Esophagus muscularis mucosa (tissue), 4 donors: ENCODE results near the gene ACP4. TPM values are rescaled to one million over a fixed set of nuclear protein-coding genes. Genes with fewer than 3 reads are reported as not detected.
"Not testable (repeated sequence)": the region's sequence is repeated elsewhere in the genome, so short reads cannot be mapped to it uniquely, and the experiment has no call there.

Source experiments
- DNase-seq: peaks from one replicate; pipeline ENCODE4 v3.0.0-alpha.2; 2017; ENCODE audit errors: extremely low spot score
- H3K27ac ChIP-seq, 4 donors: fragments of 200-600 bp; sonication (generic); replicated peaks in 1 of 4; 1 replicate in 3 of 4; 2 replicates in 1 of 4; pipeline ENCODE4 v1.5.1; 2016 to 2019; ENCODE audit warnings: mild to moderate bottlenecking in 1 of 4
- H3K27me3 ChIP-seq, 4 donors: fragments of 200-600 bp; sonication (generic); one replicate each; pipeline versions ENCODE4 v1.5.1 to v1.6.0; 2016 to 2019
- H3K36me3 ChIP-seq, 4 donors: fragments of 200-600 bp; sonication (generic); one replicate each; pipeline ENCODE4 v1.5.1; 2016 to 2019
- H3K4me1 ChIP-seq, 4 donors: fragments of 200-600 bp; sonication (generic); one replicate each; pipeline ENCODE4 v1.5.1; 2016 to 2019
- H3K4me3 ChIP-seq, 4 donors: fragments of 200-600 bp; sonication (generic); 1 replicate in 2 of 4; 2 replicates in 2 of 4; pipeline ENCODE4 v1.5.1; 2016 to 2019; ENCODE audit warnings: mild to moderate bottlenecking in 4 of 4, moderate library complexity in 1 of 4
- H3K9me3 ChIP-seq, 4 donors: fragments of 200-600 bp; sonication (generic); 1 replicate in 3 of 4; 2 replicates in 1 of 4; pipeline ENCODE4 v1.5.1; 2016 to 2019
- CTCF ChIP-seq, 3 experiments: fragments of 200-600 bp in 2 of 3; fragments of 450-650 bp in 1 of 3; sonication (generic) in 2 of 3; IDR thresholded peaks; one replicate each; pipeline ENCODE4 v1.5.1; 2017 to 2019; ENCODE audit warnings: antibody characterized with exemption in 3 of 3, mild to moderate bottlenecking in 2 of 3, moderate library complexity in 1 of 3
- EP300 ChIP-seq: sonication (generic); formaldehyde crosslinking; IDR thresholded peaks from one replicate; pipeline ENCODE4 v1.6.1; 2017; ENCODE audit warnings: antibody characterized with exemption
- POLR2A ChIP-seq: fragments of 450-650 bp; IDR thresholded peaks from one replicate; pipeline ENCODE4 v1.6.1; 2017; ENCODE audit warnings: antibody characterized with exemption, moderate library complexity, mild to moderate bottlenecking, low read depth
- POLR2AphosphoS5 ChIP-seq, 2 donors: sonication (generic); formaldehyde crosslinking; IDR thresholded peaks; one replicate each; pipeline ENCODE4 v1.6.1; 2017; ENCODE audit warnings: antibody characterized with exemption in 2 of 2
- WGBS: methylation state at CpG from one replicate; pipeline ENCODE4 v1.1.5; 2018; 5-methylcytosine and 5-hydroxymethylcytosine counted together
- intact Hi-C: fragments of 100-400 bp; cut with DNase I; formaldehyde crosslinking; loops from one replicate; pipeline ENCODE4 v1.15.1; 2023
- total RNA-seq, 4 donors: library from RNA; depleted of rRNA; stranded (reverse); fragments of >200 nt; gene quantifications; one replicate each; pipeline versions ENCODE4 v1.1.0 to v1.2.1, GENCODE V29; 2016

ACP4 gene
- not detected for total RNA-seq

GRCh38 chr19:50790396-50790795, at the start of gene ACP4:
Gene ACP4, plus strand, starts transcription at chr19:50790415. Its CDS starts 0 bp downstream, at chr19:50790415.
- H3K36me3 ChIP-seq, result peaks cover 0 to under 1% (median 0%) of the 10 kb centered on the region in 4 donors
- TF ChIP-seq POLR2A (no peak), EP300 (no peak), POLR2AphosphoS5 (IDR thresholded peaks at IDR 0.05) (no peak), CTCF (IDR thresholded peaks at IDR 0.05) (no peak)
- intact Hi-C loops, result no loop called here
- no peaks in the 10 kb centered on the region for H3K9me3 ChIP-seq
- H3K27me3 ChIP-seq, result peaks cover 0 to 68% (median 0%) of the 10 kb centered on the region in 4 donors
- H3K4me1 ChIP-seq, result no peaks in the 10 kb centered on the region
- no peak within 1 kb of the TSS for H3K27ac ChIP-seq
- no peak within 1 kb of the TSS for H3K4me3 ChIP-seq
- no CpG with 5 or more reads among the region's 15 CpGs for WGBS
- no peak for DNase-seq

- no peak for DNase-seq
- no peaks in the 10 kb centered on the region for H3K4me1 ChIP-seq
- H3K36me3 ChIP-seq, result no peaks in the 10 kb centered on the region
- intact Hi-C loops, result no loop called here
- no peak overlapping the region for H3K27ac ChIP-seq
- TF ChIP-seq POLR2A, result no peak
- TF ChIP-seq CTCF (IDR thresholded peaks at IDR 0.05), result no peak
- no peak for TF ChIP-seq POLR2AphosphoS5 (IDR thresholded peaks at IDR 0.05)
- peaks cover 0 to 82% (median 6%) of the 10 kb centered on the region in 4 donors for H3K27me3 ChIP-seq
- no peaks in the 10 kb centered on the region for H3K9me3 ChIP-seq
- WGBS, result 71% methylated on average over 18 of the region's 18 CpGs
- H3K4me3 ChIP-seq, result no peak overlapping the region
Observed at GRCh38 chr19:50741179-50741933, 48.9 kb upstream of the ACP4 start.

GRCh38 chr19:50743537-50743936, 46.7 kb upstream of the ACP4 start:
- peaks cover 0 to 77% (median 7%) of the 10 kb centered on the region in 4 donors for H3K27me3 ChIP-seq
- H3K4me1 ChIP-seq, result no peaks in the 10 kb centered on the region
- no peaks in the 10 kb centered on the region for H3K9me3 ChIP-seq
- TF ChIP-seq EP300 (no peak), POLR2AphosphoS5 (IDR thresholded peaks at IDR 0.05) (no peak), POLR2A (no peak), CTCF (IDR thresholded peaks at IDR 0.05) (no peak)
- WGBS, result 87% methylated on average over 6 of the region's 6 CpGs
- no peak overlapping the region for H3K4me3 ChIP-seq
- no peak overlapping the region for H3K27ac ChIP-seq
- intact Hi-C loops, result no loop called here
- H3K36me3 ChIP-seq, result no peaks in the 10 kb centered on the region
- no peak for DNase-seq

- TF ChIP-seq POLR2A, result no peak
- TF ChIP-seq EP300, result no peak
- TF ChIP-seq POLR2AphosphoS5 (IDR thresholded peaks at IDR 0.05), result no peak
- no peak for TF ChIP-seq CTCF (IDR thresholded peaks at IDR 0.05)
- 77% methylated on average over 10 of the region's 10 CpGs for WGBS
Observed at GRCh38 chr19:50745221-50745620, 45.0 kb upstream of the ACP4 start.

GRCh38 chr19:50747141-50747540, 43.1 kb upstream of the ACP4 start:
- DNase-seq, H3K27ac ChIP-seq, H3K36me3 ChIP-seq, H3K4me3 ChIP-seq, intact Hi-C loops, H3K4me1 ChIP-seq, H3K9me3 ChIP-seq: not testable (repeated sequence)
- WGBS, result 92% methylated on average over 14 of the region's 14 CpGs
- H3K27me3 ChIP-seq, result peaks cover 0 to 67% (median 1%) of the 10 kb centered on the region in 4 donors

More at GRCh38 chr19:50745221-50745620, 45.0 kb upstream of the ACP4 start:
- no peaks in the 10 kb centered on the region for H3K36me3 ChIP-seq
- intact Hi-C loops, result no loop called here
- H3K4me3 ChIP-seq, result no peak overlapping the region
- no peak overlapping the region for H3K27ac ChIP-seq
- H3K27me3 ChIP-seq, result peaks cover 0 to 77% (median 4%) of the 10 kb centered on the region in 4 donors
- H3K9me3 ChIP-seq, result no peaks in the 10 kb centered on the region
- no peak for DNase-seq
- H3K4me1 ChIP-seq, result no peaks in the 10 kb centered on the region
